Endothelial cell of umbilical vein (primary cell): Measurements from ENCODE around the gene MAPKAP1. TPM values are rescaled to one million over a fixed set of nuclear protein-coding genes. Genes with fewer than 3 reads are reported as not detected.

ENCODE experiments used
- BruUV-seq: library from RNA; stranded (reverse); fragments of 400-500 nt; replicated peaks from 2 replicates; lab custom pipeline; 2021; lab: Mats Ljungman, UMichigan
- CTCF ChIA-PET: fragments of 300-600, 350-600 bp; sonication (Branson Sonifier 250); formaldehyde crosslinking; loops from one replicate; lab custom pipeline; 2021; ENCODE audit warnings: antibody characterized with exemption, inconsistent platforms; lab: Charles Lee
- POLR2A ChIA-PET: fragments of 300-600, 350-600 bp; sonication (Branson Sonifier 250); formaldehyde crosslinking; loops from one replicate; lab custom pipeline; 2021; ENCODE audit warnings: antibody characterized with exemption, inconsistent platforms; lab: Charles Lee
- DNase-seq: peaks from one replicate; pipeline ENCODE4 v3.0.0-alpha.2; 2011; ENCODE audit warnings: low read depth, low spot score
- FAIRE-seq: peaks from 2 replicates; lab custom pipeline; 2011; peaks lifted over from hg19 to GRCh38; lab: Jason Lieb, UNC
- H2AFZ ChIP-seq: 2 replicates; pipeline ENCODE4 v1.6.0; 2012; ENCODE audit warnings: low read depth, low read length, control low read depth, inconsistent platforms
- H3K27ac ChIP-seq: 2 replicates; pipeline ENCODE4 v1.5.1; 2011; ENCODE audit warnings: low read depth, mild to moderate bottlenecking, control low read depth, low read length, moderate library complexity; ENCODE audit not compliant: insufficient read depth
- H3K27me3 ChIP-seq, 2 experiments: 2 replicates each; pipeline versions ENCODE4 v1.6.0 to v1.6.1; 2011; ENCODE audit warnings: low read length in 2 of 2, mixed read lengths in 1 of 2; ENCODE audit not compliant: control insufficient read depth in 2 of 2, insufficient read depth in 2 of 2
- H3K36me3 ChIP-seq, 2 experiments: 2 replicates in 1 of 2; 3 replicates in 1 of 2; pipeline ENCODE4 v1.5.1; 2011; ENCODE audit warnings: low read length in 2 of 2, mild to moderate bottlenecking in 1 of 2, moderate library complexity in 1 of 2; ENCODE audit not compliant: control insufficient read depth in 2 of 2, insufficient read depth in 2 of 2; ENCODE audit errors: extremely low read depth in 1 of 2
- H3K4me1 ChIP-seq: 3 replicates; pipeline ENCODE4 v1.5.1; 2011; ENCODE audit warnings: mild to moderate bottlenecking, low read length; ENCODE audit not compliant: control insufficient read depth, insufficient read depth; ENCODE audit errors: extremely low read depth
- H3K4me2 ChIP-seq: 2 replicates; pipeline ENCODE4 v1.6.1; 2011; ENCODE audit warnings: low read length, control low read depth, mixed read lengths; ENCODE audit not compliant: insufficient read depth
- H3K4me3 ChIP-seq, 3 experiments: fragments of 200-600 bp in 1 of 3; sonication (generic), shearing (Covaris generic) in 1 of 3; replicated peaks in 1 of 3; 2 replicates each; pipeline ENCODE4 v1.5.1; 2011 to 2016; ENCODE audit warnings: control low read depth in 3 of 3, low read length in 3 of 3, mild to moderate bottlenecking in 2 of 3, inconsistent platforms in 1 of 3, low read depth in 1 of 3, moderate library complexity in 1 of 3; ENCODE audit not compliant: insufficient read depth in 1 of 3
- H3K79me2 ChIP-seq: 2 replicates; pipeline ENCODE4 v1.6.0; 2012; ENCODE audit warnings: low read length, inconsistent platforms; ENCODE audit not compliant: control insufficient read depth, insufficient read depth
- H3K9ac ChIP-seq: replicated peaks from 2 replicates; pipeline ENCODE3; 2011; ENCODE audit warnings: low read length, control low read depth; ENCODE audit not compliant: insufficient read depth; ENCODE audit errors: extremely low read depth
- H3K9me1 ChIP-seq: replicated peaks from 3 replicates; pipeline ENCODE4 v1.6.0; 2011; ENCODE audit warnings: mild to moderate bottlenecking, low read length; ENCODE audit not compliant: control insufficient read depth, insufficient read depth; ENCODE audit errors: extremely low read depth
- H3K9me3 ChIP-seq: replicated peaks from 2 replicates; pipeline ENCODE4 v1.5.1; 2012; ENCODE audit warnings: low read length, inconsistent platforms; ENCODE audit not compliant: control insufficient read depth, insufficient read depth
- H4K20me1 ChIP-seq: replicated peaks from 2 replicates; pipeline ENCODE3; 2011; ENCODE audit warnings: mild to moderate bottlenecking, low read length; ENCODE audit not compliant: control insufficient read depth, insufficient read depth; ENCODE audit errors: extremely low read depth
- CTCF ChIP-seq, 2 donors: IDR thresholded peaks; 1 replicate in 1 of 2; 2 replicates in 1 of 2; pipeline ENCODE4 v1.5.1; 2011; ENCODE audit warnings: low read length in 2 of 2, mild to moderate bottlenecking in 2 of 2, moderate library complexity in 2 of 2, control low read depth in 1 of 2, inconsistent platforms in 1 of 2, low read depth in 1 of 2; ENCODE audit not compliant: insufficient read depth in 1 of 2; ENCODE audit errors: extremely low read depth in 1 of 2
- EZH2 ChIP-seq: IDR thresholded peaks from 2 replicates; pipeline ENCODE4 v1.6.1; 2012; ENCODE audit warnings: borderline replicate concordance, low read depth, mild to moderate bottlenecking, moderate library complexity, low read length, inconsistent platforms; ENCODE audit not compliant: severe bottlenecking
- FOS ChIP-seq: IDR thresholded peaks from 2 replicates; pipeline ENCODE4 v1.6.1; 2011; ENCODE audit warnings: mild to moderate bottlenecking, low read length, moderate library complexity, borderline replicate concordance; ENCODE audit not compliant: insufficient read depth
- GATA2 ChIP-seq: IDR thresholded peaks from 2 replicates; pipeline ENCODE4 v1.7.0; 2011; ENCODE audit warnings: low read depth, mild to moderate bottlenecking, moderate library complexity, mixed read lengths, low read length; ENCODE audit not compliant: insufficient read length, insufficient read depth
- JUN ChIP-seq: IDR thresholded peaks from 2 replicates; pipeline ENCODE4 v1.6.1; 2011; ENCODE audit warnings: borderline replicate concordance, low read depth; ENCODE audit not compliant: insufficient read length, insufficient read depth
- MAX ChIP-seq: IDR thresholded peaks from 2 replicates; pipeline ENCODE4 v1.6.1; 2011; ENCODE audit not compliant: insufficient read depth, insufficient read length
- MYC ChIP-seq: IDR thresholded peaks from one replicate; pipeline ENCODE4 v1.6.1; 2011; ENCODE audit warnings: mild to moderate bottlenecking, low read depth, low read length
- POLR2A ChIP-seq: IDR thresholded peaks from 2 replicates; pipeline ENCODE4 v1.6.1; 2012; ENCODE audit warnings: low read depth, mild to moderate bottlenecking, control low read depth, low read length
- POLR2AphosphoS5 ChIP-seq: IDR thresholded peaks from 2 replicates; pipeline ENCODE4 v1.6.1; 2012; ENCODE audit warnings: low read depth, mild to moderate bottlenecking, control low read depth, low read length, moderate library complexity; ENCODE audit not compliant: insufficient read depth
- dilution Hi-C: fragments of 300-500 bp; cut with MboI; formaldehyde crosslinking; loops from one replicate; pipeline ENCODE4 v1.15.0; 2019; ENCODE audit warnings: low sequenced_read_pairs; ENCODE audit not compliant: extremely low pct_ligation_motif_present
- intact Hi-C: fragments of 100-400 bp; cut with micrococcal nuclease; formaldehyde crosslinking; loops from one replicate; pipeline ENCODE4 v1.10.0; 2022
- polyA plus RNA-seq, 4 experiments: library from polyadenylated mRNA; depleted of rRNA in 3 of 4; stranded (reverse) in 3 of 4; unstranded in 1 of 4; fragments of >200 nt; gene quantifications; 2 replicates each; pipeline versions ENCODE4 v1.2.1 to v1.2.3, GENCODE V29; 2011 to 2012; ENCODE audit warnings: missing spikeins in 1 of 4
- total RNA-seq: library from RNA; stranded (reverse); gene quantifications from 2 replicates; pipeline ENCODE4 v1.2.3, GENCODE V29; 2021

Gene MAPKAP1
- total and polyA plus RNA-seq, 2 donors (not counting 3 experiments of a cell fraction or from before 2014, with no cell fraction given): 61.9 to 99.1 TPM

DNA sequence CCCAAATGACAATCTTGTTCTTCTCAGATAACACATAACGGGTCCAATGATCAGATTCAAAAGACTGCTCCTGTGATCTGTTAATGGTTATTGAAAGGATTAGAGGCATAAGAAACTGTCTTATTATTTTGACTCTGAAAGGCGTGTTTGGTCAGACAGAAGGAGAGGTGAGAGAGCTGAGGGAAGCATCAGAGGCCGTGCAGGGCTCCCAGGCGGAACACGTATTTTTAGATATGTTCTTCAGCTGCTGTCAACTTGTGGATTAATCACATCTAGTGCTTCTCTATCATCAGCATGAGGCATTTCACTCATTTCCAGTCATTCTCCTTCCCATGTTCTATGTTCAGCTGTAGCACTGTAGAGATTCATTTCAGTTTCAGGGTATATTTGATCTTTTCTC, 199.8 kb downstream of the MAPKAP1 start:
- Histone ChIP-seq H3K36me3 (no peaks in the 10 kb centered on the region), H3K9me3 (no peaks in the 10 kb centered on the region), H3K4me1 (no peaks in the 10 kb centered on the region), H3K79me2 (no peaks in the 10 kb centered on the region), H4K20me1 (no peaks in the 10 kb centered on the region), H3K4me3 (no peak overlapping the region), H2AFZ (no peak overlapping the region), H3K9ac (no peak overlapping the region), H3K9me1 (no peaks in the 10 kb centered on the region), H3K4me2 (no peak overlapping the region), H3K27me3 (no peaks in the 10 kb centered on the region), H3K27ac (no peak overlapping the region)
- BruUV-seq: no TSS peak
- dilution Hi-C loops: no loop called here
- no peak for DNase-seq
- intact Hi-C loops: no loop called here
- FAIRE-seq: no peak
- TF ChIP-seq MYC: no peak
- TF ChIP-seq POLR2AphosphoS5: no peak
- no peak for TF ChIP-seq POLR2A
- no peak for TF ChIP-seq FOS
- no peak for TF ChIP-seq JUN
- no peak for TF ChIP-seq EZH2
- TF ChIP-seq MAX: no peak
- POLR2A ChIA-PET: no interaction called here
- CTCF ChIA-PET: interaction anchor here (1.0 to 1.6 kb wide), 2 partner anchors 34 to 44 kb away, joined by 3 to 5 read pairs; no protein-coding TSS in a partner anchor

GRCh38 chr9:125505988-125506438, 201.0 kb downstream of the MAPKAP1 start:
- no peak overlapping the region for H3K27ac ChIP-seq
- no peaks in the 10 kb centered on the region for H3K9me3 ChIP-seq
- POLR2A ChIA-PET: no interaction called here
- FAIRE-seq (no peak), DNase-seq (no peak)
- H3K9ac ChIP-seq: no peak overlapping the region
- CTCF ChIA-PET: interaction anchor here (1.6 kb wide), 1 partner anchor 33 kb away, joined by 5 read pairs; no protein-coding TSS in a partner anchor
- no peaks in the 10 kb centered on the region for H3K4me1 ChIP-seq
- no peak overlapping the region for H2AFZ ChIP-seq
- no peaks in the 10 kb centered on the region for H3K79me2 ChIP-seq
- BruUV-seq: no TSS peak
- TF ChIP-seq MAX: no peak
- no peak for TF ChIP-seq GATA2
- no peak for TF ChIP-seq FOS
- no peak for TF ChIP-seq MYC
- no peak for TF ChIP-seq POLR2AphosphoS5
- no peak for TF ChIP-seq POLR2A
- no peak for TF ChIP-seq EZH2
- no peak for TF ChIP-seq JUN
- TF ChIP-seq CTCF (IDR thresholded peaks at IDR 0.05; ENCODE audit: extremely low read depth in 1 of 2, insufficient read depth in 1 of 2, low read depth in 1 of 2, low read length in 2 of 2): no peak
- H3K4me3 ChIP-seq: no peak overlapping the region
- dilution Hi-C loops (no loop called here), intact Hi-C loops (no loop called here)
- no peaks in the 10 kb centered on the region for H4K20me1 ChIP-seq
- H3K27me3 ChIP-seq: no peaks in the 10 kb centered on the region
- no peaks in the 10 kb centered on the region for H3K9me1 ChIP-seq
- H3K4me2 ChIP-seq: no peak overlapping the region
- no peaks in the 10 kb centered on the region for H3K36me3 ChIP-seq
